ENCODE measurements around the gene BGN.

DNA sequence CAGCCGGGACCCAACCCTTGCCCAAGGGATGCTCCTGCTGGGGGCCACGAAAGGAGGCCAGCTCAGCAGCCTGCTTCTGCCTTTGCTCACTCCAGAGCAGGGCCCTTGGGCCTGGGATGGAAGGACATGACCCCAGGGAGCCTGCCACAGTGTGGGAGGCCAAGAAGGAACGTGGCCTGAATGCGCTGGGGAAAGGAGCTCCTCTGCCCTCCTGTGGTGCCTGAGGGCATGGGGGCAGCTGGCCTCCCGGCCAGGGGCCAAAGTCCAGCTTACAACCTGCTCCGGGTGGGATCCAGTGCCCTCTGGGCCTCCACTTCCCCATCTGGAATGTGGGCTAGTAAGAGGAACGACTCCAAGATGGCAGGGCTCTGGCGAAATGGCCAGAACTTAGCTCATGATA is 20.7 kb downstream of the BGN start:
- TF ChIP-seq, protein P1, sequence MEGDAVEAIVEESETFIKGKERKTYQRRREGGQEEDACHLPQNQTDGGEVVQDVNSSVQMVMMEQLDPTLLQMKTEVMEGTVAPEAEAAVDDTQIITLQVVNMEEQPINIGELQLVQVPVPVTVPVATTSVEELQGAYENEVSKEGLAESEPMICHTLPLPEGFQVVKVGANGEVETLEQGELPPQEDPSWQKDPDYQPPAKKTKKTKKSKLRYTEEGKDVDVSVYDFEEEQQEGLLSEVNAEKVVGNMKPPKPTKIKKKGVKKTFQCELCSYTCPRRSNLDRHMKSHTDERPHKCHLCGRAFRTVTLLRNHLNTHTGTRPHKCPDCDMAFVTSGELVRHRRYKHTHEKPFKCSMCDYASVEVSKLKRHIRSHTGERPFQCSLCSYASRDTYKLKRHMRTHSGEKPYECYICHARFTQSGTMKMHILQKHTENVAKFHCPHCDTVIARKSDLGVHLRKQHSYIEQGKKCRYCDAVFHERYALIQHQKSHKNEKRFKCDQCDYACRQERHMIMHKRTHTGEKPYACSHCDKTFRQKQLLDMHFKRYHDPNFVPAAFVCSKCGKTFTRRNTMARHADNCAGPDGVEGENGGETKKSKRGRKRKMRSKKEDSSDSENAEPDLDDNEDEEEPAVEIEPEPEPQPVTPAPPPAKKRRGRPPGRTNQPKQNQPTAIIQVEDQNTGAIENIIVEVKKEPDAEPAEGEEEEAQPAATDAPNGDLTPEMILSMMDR (IDR thresholded peaks at IDR 0.05): no peak
- TF ChIP-seq EZH2 (IDR thresholded peaks at IDR 0.05; ENCODE audit: borderline replicate concordance, insufficient read depth, low read depth, low read length, poor library complexity, severe bottlenecking): no peak
